H9 (cell line): ENCODE measurements around the gene DDI1. TPM values are rescaled to one million over a fixed set of nuclear protein-coding genes. Genes with fewer than 3 reads are reported as not detected.

Source experiments
- DNase-seq: peaks from one replicate; pipeline ENCODE4 v3.0.0-alpha.2; 2017
- H2AFZ ChIP-seq: one replicate; pipeline ENCODE4 v1.6.1; 2013; ENCODE audit warnings: mild to moderate bottlenecking, low read length, control low read depth, moderate library complexity
- H2AK5ac ChIP-seq: 2 replicates; pipeline ENCODE4 v1.6.1; 2013; ENCODE audit warnings: low read length, control low read depth, mixed read lengths; ENCODE audit not compliant: insufficient read length
- H2BK120ac ChIP-seq: one replicate; pipeline ENCODE4 v1.6.1; 2013; ENCODE audit warnings: low read depth, mild to moderate bottlenecking, low read length, control low read depth, inconsistent platforms; ENCODE audit not compliant: poor library complexity, severe bottlenecking
- H2BK12ac ChIP-seq: 2 replicates; pipeline ENCODE4 v1.6.1; 2013; ENCODE audit warnings: low read length, control low read depth, mixed read lengths, low read depth; ENCODE audit not compliant: insufficient read length
- H2BK15ac ChIP-seq: 2 replicates; pipeline ENCODE4 v1.6.1; 2013; ENCODE audit warnings: low read depth, low read length, control low read depth
- H2BK20ac ChIP-seq: one replicate; pipeline ENCODE4 v1.6.1; 2013; ENCODE audit warnings: low read depth, mild to moderate bottlenecking, low read length, control low read depth, inconsistent platforms; ENCODE audit not compliant: poor library complexity, severe bottlenecking
- H2BK5ac ChIP-seq: 2 replicates; pipeline ENCODE4 v1.6.1; 2013; ENCODE audit warnings: low read length, control low read depth, mixed read lengths; ENCODE audit not compliant: insufficient read length
- H3K14ac ChIP-seq: 2 replicates; pipeline ENCODE4 v1.6.1; 2013; ENCODE audit warnings: low read length, control low read depth; ENCODE audit not compliant: insufficient read depth
- H3K18ac ChIP-seq: 2 replicates; pipeline ENCODE4 v1.6.1; 2013; ENCODE audit warnings: low read depth, mild to moderate bottlenecking, mixed read lengths, low read length, control low read depth; ENCODE audit not compliant: insufficient read length
- H3K23ac ChIP-seq: 2 replicates; pipeline ENCODE4 v1.6.1; 2013; ENCODE audit warnings: low read length, control low read depth, mixed read lengths, low read depth; ENCODE audit not compliant: insufficient read length
- H3K23me2 ChIP-seq: 2 replicates; pipeline ENCODE4 v1.6.1; 2013; ENCODE audit warnings: low read depth, mild to moderate bottlenecking, mixed read lengths, low read length, control low read depth; ENCODE audit not compliant: insufficient read length, poor library complexity, severe bottlenecking
- H3K27ac ChIP-seq: 2 replicates; pipeline ENCODE4 v1.5.1; 2013; ENCODE audit warnings: low read length, control low read depth, mixed read lengths, low read depth; ENCODE audit not compliant: insufficient read length
- H3K27me3 ChIP-seq: 2 replicates; pipeline ENCODE4 v1.6.1; 2013; ENCODE audit warnings: low read length, control low read depth, inconsistent platforms; ENCODE audit not compliant: insufficient read depth
- H3K4ac ChIP-seq: 2 replicates; pipeline ENCODE4 v1.6.1; 2013; ENCODE audit warnings: low read depth, mild to moderate bottlenecking, control low read depth, inconsistent platforms, low read length, moderate library complexity
- H3K4me1 ChIP-seq: 2 replicates; pipeline ENCODE4 v1.6.1; 2013; ENCODE audit warnings: low read length, control low read depth, inconsistent platforms; ENCODE audit not compliant: insufficient read depth
- H3K4me2 ChIP-seq: 2 replicates; pipeline ENCODE4 v1.6.1; 2013; ENCODE audit warnings: low read length, control low read depth, mixed read lengths; ENCODE audit not compliant: insufficient read length, insufficient read depth
- H3K56ac ChIP-seq: 2 replicates; pipeline ENCODE4 v1.6.1; 2013; ENCODE audit warnings: low read depth, mild to moderate bottlenecking, mixed read lengths, low read length, control low read depth; ENCODE audit not compliant: insufficient read length
- H3K79me1 ChIP-seq: 2 replicates; pipeline ENCODE4 v1.6.1; 2013; ENCODE audit warnings: low read depth, mild to moderate bottlenecking, moderate library complexity, low read length, control low read depth, inconsistent platforms; ENCODE audit not compliant: insufficient read depth, poor library complexity, severe bottlenecking
- H3K79me2 ChIP-seq: 2 replicates; pipeline ENCODE4 v1.6.1; 2013; ENCODE audit warnings: low read length, control low read depth, inconsistent platforms; ENCODE audit not compliant: insufficient read depth
- H3K9ac ChIP-seq: 2 replicates; pipeline ENCODE4 v1.6.1; 2013; ENCODE audit warnings: low read length, control low read depth, mixed read lengths; ENCODE audit not compliant: insufficient read length; ENCODE audit errors: extremely low read depth
- H3K9me3 ChIP-seq: one replicate; pipeline ENCODE4 v1.6.1; 2013; ENCODE audit warnings: low read depth, low read length, inconsistent platforms; ENCODE audit not compliant: control insufficient read depth
- H3T11ph ChIP-seq: one replicate; pipeline ENCODE4 v1.6.1; 2013; ENCODE audit warnings: mild to moderate bottlenecking, low read length, control low read depth, inconsistent platforms
- H4K20me1 ChIP-seq: one replicate; pipeline ENCODE4 v1.6.1; 2013; ENCODE audit not compliant: control insufficient read depth, insufficient read length, insufficient read depth
- H4K5ac ChIP-seq: 2 replicates; pipeline ENCODE4 v1.6.1; 2013; ENCODE audit warnings: low read depth, mild to moderate bottlenecking, mixed read lengths, low read length, control low read depth; ENCODE audit not compliant: insufficient read length
- H4K8ac ChIP-seq: replicated peaks from 2 replicates; pipeline ENCODE4 v1.6.1; 2013; ENCODE audit warnings: low read length, control low read depth, mixed read lengths, low read depth; ENCODE audit not compliant: insufficient read length
- H4K91ac ChIP-seq: 2 replicates; pipeline ENCODE4 v1.6.1; 2013; ENCODE audit warnings: low read depth, mild to moderate bottlenecking, moderate library complexity, mixed read lengths, low read length, control low read depth; ENCODE audit not compliant: insufficient read length
- H3K27ac Mint-ChIP-seq, 3 experiments: 2 replicates in 2 of 3; 3 replicates in 1 of 3; pipeline ENCODE4 v1.8.0; 2020 to 2021; ENCODE audit warnings: mixed read lengths in 3 of 3, mild to moderate bottlenecking in 1 of 3, moderate library complexity in 1 of 3
- H3K27me3 Mint-ChIP-seq: 2 replicates; pipeline ENCODE4 v1.8.0; 2021; ENCODE audit warnings: low read depth, mild to moderate bottlenecking, moderate library complexity, mixed read lengths
- H3K36me3 Mint-ChIP-seq, 3 experiments: 2 replicates in 2 of 3; 3 replicates in 1 of 3; pipeline ENCODE4 v1.8.0; 2020 to 2021; ENCODE audit warnings: low read depth in 3 of 3, mixed read lengths in 3 of 3; ENCODE audit not compliant: insufficient read depth in 1 of 3
- H3K4me1 Mint-ChIP-seq, 2 experiments: 2 replicates each; pipeline ENCODE4 v1.8.0; 2020; ENCODE audit warnings: mixed read lengths in 2 of 2
- H3K4me3 Mint-ChIP-seq, 2 experiments: 2 replicates in 1 of 2; 3 replicates in 1 of 2; pipeline ENCODE4 v1.8.0; 2020 to 2021; ENCODE audit warnings: mild to moderate bottlenecking in 2 of 2, mixed read lengths in 2 of 2, moderate library complexity in 1 of 2
- H3K9me3 Mint-ChIP-seq, 2 experiments: 2 replicates in 1 of 2; 3 replicates in 1 of 2; pipeline ENCODE4 v1.8.0; 2020; ENCODE audit warnings: mild to moderate bottlenecking in 2 of 2, mixed read lengths in 2 of 2, moderate library complexity in 1 of 2
- CTCF ChIP-seq: fragments of 200-600 bp; sonication (generic); conservative IDR thresholded peaks from 3 replicates; pipeline ENCODE4 v1.8.0; 2021; ENCODE audit warnings: antibody characterized with exemption, mild to moderate bottlenecking
- WGBS: extraction: QIAGEN DNeasy Blood & Tissue Kit; methylation state at CpG from one replicate; pipeline ENCODE4 v1.1.7; 2013; ENCODE audit warnings: missing lambda C conversion rate, low lambda C conversion rate, mixed read lengths; ENCODE audit not compliant: insufficient read length; ENCODE audit errors: extremely low coverage; 5-methylcytosine and 5-hydroxymethylcytosine counted together
- total RNA-seq: library from RNA; stranded (reverse); gene quantifications from 2 replicates; pipeline ENCODE4 v1.2.1, GENCODE V29; 2021

The DDI1 gene
- total RNA-seq, 1 experiment from 2014 or later = not detected

DNA sequence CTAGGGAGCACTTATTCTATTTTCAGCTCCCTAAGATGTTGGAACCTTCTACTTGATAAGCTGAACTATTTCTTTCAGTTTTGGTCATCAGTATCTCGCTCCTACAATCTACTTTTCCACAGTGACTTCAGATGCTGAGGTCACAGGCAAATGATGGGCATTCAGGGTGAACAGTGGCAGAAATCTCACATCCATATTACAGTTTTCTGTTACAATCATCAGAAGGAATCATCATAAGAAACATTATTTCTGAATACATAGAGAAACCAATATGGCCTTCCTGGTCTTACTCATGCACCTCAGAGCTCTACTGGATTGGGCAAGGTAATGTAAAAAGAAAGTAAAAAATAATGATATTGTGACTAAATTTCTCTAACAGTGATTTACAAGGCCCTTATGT lies 39.4 kb upstream of the DDI1 start:
- no CpG with 5 or more reads among the region's 1 CpG for WGBS
- no peak overlapping the region for H2BK20ac ChIP-seq

More for the DNA sequence above, 39.4 kb upstream of the DDI1 start:
- no peak overlapping the region for H4K91ac ChIP-seq
- H3K27me3 Mint-ChIP-seq = no peaks in the 10 kb centered on the region
- no peak overlapping the region for H2BK5ac ChIP-seq
- H3K27ac ChIP-seq = no peak overlapping the region
- no peaks in the 10 kb centered on the region for H3K4me1 Mint-ChIP-seq
- no peak overlapping the region for H4K8ac ChIP-seq
- no peak overlapping the region for H3K4me2 ChIP-seq
- no peak overlapping the region for H3K27ac Mint-ChIP-seq
- H3K9me3 ChIP-seq = no peaks in the 10 kb centered on the region
- no peak overlapping the region for H3K23ac ChIP-seq
- H3T11ph ChIP-seq = no peak overlapping the region
- DNase-seq = no peak
- H2BK15ac ChIP-seq = no peak overlapping the region
- no peak overlapping the region for H3K4ac ChIP-seq
- H3K56ac ChIP-seq = no peak overlapping the region
- no peaks in the 10 kb centered on the region for H3K79me1 ChIP-seq
- TF ChIP-seq CTCF = no peak
- H3K9ac ChIP-seq = no peak overlapping the region
- no peaks in the 10 kb centered on the region for H3K4me1 ChIP-seq
- no peaks in the 10 kb centered on the region for H3K23me2 ChIP-seq
- no peaks in the 10 kb centered on the region for H3K36me3 Mint-ChIP-seq
- no peak overlapping the region for H2BK120ac ChIP-seq
- no peak overlapping the region for H3K18ac ChIP-seq
- H4K20me1 ChIP-seq = no peaks in the 10 kb centered on the region
- H2BK12ac ChIP-seq = no peak overlapping the region
- H3K79me2 ChIP-seq = no peaks in the 10 kb centered on the region
- 0 out of 5 replicates have a peak, but pooled peaks cover 0 to under 1% of the 10 kb centered on the region in 2 experiments for H3K9me3 Mint-ChIP-seq
- no peak overlapping the region for H4K5ac ChIP-seq
- no peak overlapping the region for H2AFZ ChIP-seq
- no peak overlapping the region for H3K4me3 Mint-ChIP-seq
- H2AK5ac ChIP-seq = no peak overlapping the region
- no peak overlapping the region for H3K14ac ChIP-seq
- H3K27me3 ChIP-seq = no peaks in the 10 kb centered on the region
